Choroid plexus epithelial cell (primary cell): ENCODE measurements around the gene CLIC4.

Source experiments
- DNase-seq: peaks from one replicate; pipeline ENCODE4 v3.0.0-alpha.2; 2010; ENCODE audit warnings: low read depth
- H3K4me3 ChIP-seq: 2 replicates; pipeline ENCODE4 v1.5.1; 2011; ENCODE audit warnings: low read depth, mild to moderate bottlenecking, control low read depth, low read length, moderate library complexity
- CTCF ChIP-seq: conservative IDR thresholded peaks from 2 replicates; pipeline ENCODE4 v1.5.1; 2011; ENCODE audit warnings: low read depth, mild to moderate bottlenecking, control low read depth, inconsistent platforms, low read length, moderate library complexity

Gene CLIC4

DNA sequence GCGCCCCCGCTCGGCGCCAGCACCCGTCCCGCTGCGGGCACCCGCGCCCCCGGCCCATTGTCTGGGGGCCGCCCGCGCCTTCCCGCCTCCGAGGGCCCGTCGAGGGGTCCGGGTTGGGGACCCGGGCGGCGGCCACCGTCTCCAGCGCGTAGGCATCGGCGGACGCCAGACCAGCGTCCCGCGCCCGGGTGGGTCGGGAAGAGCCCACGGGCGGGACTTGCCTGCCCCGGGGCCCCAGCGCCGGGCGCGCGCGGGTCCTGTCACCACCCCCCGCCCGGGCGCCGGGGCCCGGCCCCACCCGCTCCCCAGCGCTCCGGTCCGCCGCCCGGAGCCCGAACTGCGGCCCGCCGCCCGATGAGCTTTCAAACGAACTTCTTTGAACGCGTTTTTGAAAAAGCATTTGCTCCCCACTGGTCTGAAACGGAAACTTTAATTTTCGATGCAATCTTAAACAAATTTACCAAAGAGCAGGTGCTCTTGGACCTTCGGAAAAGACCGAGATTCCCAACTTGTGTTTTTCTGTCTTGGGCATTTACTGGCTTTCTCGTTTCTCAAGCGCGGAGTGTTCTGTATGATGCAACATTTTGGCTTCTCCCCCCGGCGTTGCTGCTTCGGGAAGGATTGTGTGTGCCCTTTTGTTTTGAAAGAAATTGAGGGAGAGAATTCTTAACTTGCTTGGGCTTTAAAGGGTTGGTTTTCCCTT is 615 bp downstream of the CLIC4 start:
- DNase-seq = peak; percentile 81
- no peak for TF ChIP-seq CTCF
- H3K4me3 ChIP-seq = peak overlapping the region; percentile 92

DNA sequence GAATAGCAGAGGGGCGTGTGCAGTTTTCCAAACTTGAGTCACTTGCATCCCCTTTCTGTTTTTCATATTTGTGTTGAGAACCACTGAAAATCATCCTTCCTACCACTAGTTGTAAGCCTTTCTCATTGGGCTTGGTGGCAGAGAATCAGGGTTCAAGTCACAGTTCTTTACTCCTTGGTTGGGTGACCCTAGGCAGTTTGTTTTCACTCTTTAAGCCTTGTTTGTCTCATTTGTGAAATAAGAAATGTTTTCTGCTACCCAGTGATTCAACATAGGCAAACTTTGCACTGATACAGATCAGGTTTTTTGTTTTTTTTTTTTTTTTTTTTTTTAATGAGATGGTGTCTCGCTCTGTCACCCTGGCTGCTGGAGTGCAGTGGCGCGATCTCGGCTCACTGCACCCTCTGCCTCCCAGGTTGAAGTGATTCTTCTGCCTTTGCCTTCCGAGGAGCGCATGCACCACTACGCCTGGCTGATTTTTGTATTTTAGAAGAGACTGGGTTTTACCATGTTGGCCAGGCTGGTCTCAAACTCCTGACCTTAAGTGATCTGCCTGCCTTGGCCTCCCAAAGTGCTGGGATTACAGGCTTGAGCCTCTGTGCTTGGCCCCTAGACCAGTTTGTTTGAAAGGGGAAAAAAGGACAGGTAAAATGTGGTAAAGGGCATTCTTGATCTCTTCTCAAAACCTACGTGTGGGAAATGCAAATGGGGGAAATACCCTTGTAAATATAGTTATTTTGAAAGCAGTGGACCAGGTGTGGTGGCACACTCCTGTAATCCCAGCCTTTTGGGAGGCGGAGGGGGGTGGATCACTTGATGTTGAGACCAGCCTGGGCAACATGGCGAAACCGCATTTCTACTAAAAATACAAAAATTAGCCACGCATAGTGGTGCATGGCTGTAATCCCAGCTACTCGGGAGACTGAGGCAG is 3.2 kb downstream of the CLIC4 start:
- DNase-seq = no peak
- no peak for TF ChIP-seq CTCF
- peak overlapping the region; percentile 92 for H3K4me3 ChIP-seq

DNA sequence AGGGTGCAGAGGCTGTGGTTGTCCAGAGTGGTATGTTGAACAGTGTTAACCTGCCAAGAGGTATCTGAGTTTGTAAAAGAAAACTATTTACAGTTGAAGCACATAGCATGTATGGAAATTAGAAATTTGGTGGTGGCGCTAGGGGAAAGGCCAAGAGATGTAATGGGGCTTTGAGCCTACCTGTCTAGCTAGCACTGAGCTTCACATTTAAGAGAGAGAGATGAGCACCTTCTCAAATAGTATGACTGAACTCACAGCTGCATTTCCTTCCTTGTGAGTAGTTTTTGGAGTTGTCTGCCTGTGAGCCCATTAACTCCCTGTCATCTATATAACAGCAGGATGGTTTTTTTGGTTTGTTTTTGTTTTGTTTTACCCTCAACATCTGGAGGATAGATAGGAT is 4.0 kb downstream of the CLIC4 start:
- no peak for DNase-seq
- no peak overlapping the region for H3K4me3 ChIP-seq
- no peak for TF ChIP-seq CTCF

DNA sequence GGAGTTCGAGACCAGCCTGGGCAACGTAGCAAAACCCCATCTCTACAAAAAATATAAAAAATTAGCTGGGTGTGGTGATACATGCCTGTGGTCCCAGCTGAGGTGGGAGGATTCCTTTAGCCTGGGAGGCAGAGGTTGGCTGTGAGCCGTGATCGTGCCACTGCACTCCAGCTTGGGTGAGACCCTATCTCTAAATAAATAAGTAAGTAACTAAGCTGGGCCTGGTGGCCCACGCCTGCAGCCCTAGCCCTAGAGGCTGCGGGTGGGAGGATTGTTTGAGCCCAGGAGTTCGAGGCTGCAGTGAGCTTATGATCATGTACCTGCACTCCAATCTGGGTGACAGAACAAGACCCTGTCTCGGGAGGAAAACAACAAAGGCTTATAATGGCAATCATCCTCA is 4.6 kb downstream of the CLIC4 start:
- no peak for DNase-seq
- no peak overlapping the region for H3K4me3 ChIP-seq
- TF ChIP-seq CTCF = no peak

DNA sequence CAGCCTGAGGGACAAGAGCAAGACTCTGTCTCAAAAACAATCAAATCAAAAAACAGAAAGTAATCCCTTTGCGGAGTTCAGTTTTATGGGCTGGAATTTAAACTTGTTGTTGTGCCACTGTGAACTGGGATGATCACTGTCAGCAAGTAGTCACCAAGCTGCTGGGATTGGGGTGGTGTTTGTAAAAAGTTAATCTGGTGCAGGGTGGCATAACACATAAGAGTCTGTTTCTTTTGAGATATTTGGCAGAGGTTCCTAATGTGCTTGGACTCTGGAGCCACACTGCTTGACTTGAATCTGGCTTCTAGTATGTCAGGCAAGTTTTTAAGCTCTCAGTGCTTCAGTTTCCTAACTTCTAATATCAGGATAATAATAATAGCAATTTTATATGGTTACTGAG is 6.6 kb downstream of the CLIC4 start:
- H3K4me3 ChIP-seq = no peak overlapping the region
- TF ChIP-seq CTCF = no peak
- DNase-seq = no peak

- no peak overlapping the region for H3K4me3 ChIP-seq
- no peak for TF ChIP-seq CTCF
Measured at GRCh38 chr1:24752305-24752704, 7.1 kb downstream of the CLIC4 start.

More at GRCh38 chr1:24752305-24752704, 7.1 kb downstream of the CLIC4 start:
- DNase-seq = no peak
